GM12878 (cell line): ENCODE measurements around the gene HIC1. TPM values are rescaled to one million over a fixed set of nuclear protein-coding genes. Genes with fewer than 3 reads are reported as not detected.

ENCODE experiments used
- ATF2 ChIP-seq: IDR thresholded peaks from 2 replicates; pipeline ENCODE4 v1.6.1; 2012; ENCODE audit warnings: low read length, inconsistent platforms
- ATF3 ChIP-seq: IDR thresholded peaks from 2 replicates; pipeline ENCODE4 v1.6.1; 2011; ENCODE audit warnings: low read depth, mild to moderate bottlenecking, low read length, moderate library complexity, borderline replicate concordance; ENCODE audit errors: extremely low read depth
- CBX5 ChIP-seq: sonication (generic); IDR thresholded peaks from 2 replicates; pipeline ENCODE4 v1.6.1; 2016; ENCODE audit warnings: low read depth, moderate library complexity, mild to moderate bottlenecking, inconsistent platforms
- ETV6 ChIP-seq, 2 experiments: fragments of 450-650 bp in 1 of 2; IDR thresholded peaks in 1 of 2; conservative IDR thresholded peaks in 1 of 2; 2 replicates each; pipeline ENCODE4 v1.6.1; 2014; ENCODE audit warnings: antibody characterized with exemption in 1 of 2, borderline replicate concordance in 1 of 2, low read depth in 1 of 2, mild to moderate bottlenecking in 1 of 2, moderate library complexity in 1 of 2
- HDAC6 ChIP-seq: fragments of 200-600 bp; sonication (generic); IDR thresholded peaks from one replicate; pipeline ENCODE4 v1.8.0; 2017; ENCODE audit warnings: antibody characterized with exemption; ENCODE audit not compliant: unreplicated experiment
- HDGF ChIP-seq: fragments of 450-650 bp; IDR thresholded peaks from 2 replicates; pipeline ENCODE4 v1.6.1; 2016; ENCODE audit warnings: antibody characterized with exemption
- KDM1A ChIP-seq: fragments of 200-600 bp; sonication (generic); IDR thresholded peaks from 2 replicates; pipeline ENCODE4 v1.6.1; 2016; ENCODE audit warnings: borderline replicate concordance
- MTA2 ChIP-seq: fragments of 450-650 bp; IDR thresholded peaks from 2 replicates; pipeline ENCODE4 v1.6.1; 2016; ENCODE audit warnings: low read depth, mild to moderate bottlenecking, moderate library complexity
- MXI1 ChIP-seq: fragments of 150-350 bp; IDR thresholded peaks from 2 replicates; pipeline ENCODE4 v1.6.1; 2011; ENCODE audit warnings: low read depth, mild to moderate bottlenecking, inconsistent platforms, low read length, improper control_type of control experiment
- NBN ChIP-seq: fragments of 450-650 bp; IDR thresholded peaks from 2 replicates; pipeline ENCODE4 v1.6.1; 2016
- NFIC ChIP-seq: IDR thresholded peaks from 2 replicates; pipeline ENCODE4 v1.6.1; 2012; ENCODE audit warnings: low read depth, mild to moderate bottlenecking, inconsistent platforms, low read length, moderate library complexity
- NFYA ChIP-seq: IDR thresholded peaks from 2 replicates; pipeline ENCODE4 v1.6.1; 2011; ENCODE audit warnings: low read depth, mild to moderate bottlenecking, low read length, improper control_type of control experiment, borderline replicate concordance
- NR2C1 ChIP-seq: fragments of 450-650 bp; IDR thresholded peaks from 2 replicates; pipeline ENCODE4 v1.6.1; 2017; ENCODE audit warnings: antibody characterized with exemption, mild to moderate bottlenecking, moderate library complexity
- NRF1 ChIP-seq: conservative IDR thresholded peaks from 2 replicates; pipeline ENCODE4 v1.6.1; 2011; ENCODE audit warnings: mild to moderate bottlenecking, low read depth, low read length, improper control_type of control experiment
- POU2F2 ChIP-seq: IDR thresholded peaks from 3 replicates; pipeline ENCODE4 v1.6.1; 2011; ENCODE audit warnings: low read depth, mild to moderate bottlenecking, low read length, borderline replicate concordance
- PRDM15 ChIP-seq: fragments of 450-650 bp; formaldehyde crosslinking; IDR thresholded peaks from 2 replicates; pipeline ENCODE4 v1.4.0; 2020; ENCODE audit warnings: mild to moderate bottlenecking, moderate library complexity
- RAD51 ChIP-seq: fragments of 450-650 bp; IDR thresholded peaks from 2 replicates; pipeline ENCODE4 v1.6.1; 2016; ENCODE audit warnings: moderate library complexity, mild to moderate bottlenecking, inconsistent platforms
- RB1 ChIP-seq: fragments of 450-650 bp; formaldehyde crosslinking; IDR thresholded peaks from 2 replicates; pipeline ENCODE4 v1.6.1; 2017; ENCODE audit warnings: mild to moderate bottlenecking, borderline replicate concordance
- SMAD5 ChIP-seq: IDR thresholded peaks from 2 replicates; pipeline ENCODE4 v1.6.1; 2016; ENCODE audit warnings: antibody characterized with exemption, low read depth
- SMARCA5 ChIP-seq: fragments of 450-650 bp; IDR thresholded peaks from 2 replicates; pipeline ENCODE4 v1.6.1; 2017; ENCODE audit warnings: mild to moderate bottlenecking
- SREBF1 ChIP-seq: IDR thresholded peaks from 2 replicates; pipeline ENCODE4 v1.6.1; 2012; ENCODE audit warnings: mild to moderate bottlenecking, low read length
- SRF ChIP-seq, 2 experiments: IDR thresholded peaks; 2 replicates each; pipeline ENCODE4 v1.6.1; 2011; ENCODE audit warnings: low read depth in 2 of 2, low read length in 2 of 2, mild to moderate bottlenecking in 1 of 2, moderate library complexity in 1 of 2
- STAT3 ChIP-seq: IDR thresholded peaks from 2 replicates; pipeline ENCODE4 v1.6.1; 2011; ENCODE audit warnings: low read depth, low read length, improper control_type of control experiment
- TARDBP ChIP-seq: IDR thresholded peaks from 2 replicates; pipeline ENCODE4 v1.6.1; 2016; ENCODE audit warnings: borderline replicate concordance
- TCF12 ChIP-seq: IDR thresholded peaks from 2 replicates; pipeline ENCODE4 v1.6.1; 2011; ENCODE audit warnings: low read depth, mild to moderate bottlenecking, low read length
- WRNIP1 ChIP-seq: IDR thresholded peaks from 2 replicates; pipeline ENCODE4 v1.6.1; 2011; ENCODE audit warnings: low read depth, low read length, improper control_type of control experiment, borderline replicate concordance
- ZNF217 ChIP-seq: fragments of 450-650 bp; IDR thresholded peaks from 2 replicates; pipeline ENCODE4 v1.6.1; 2017; ENCODE audit warnings: antibody characterized with exemption, mild to moderate bottlenecking
- polyA plus RNA-seq, 11 experiments: library from polyadenylated mRNA; depleted of rRNA in 4 of 11; unstranded in 6 of 11; stranded (reverse) in 5 of 11; fragments of >200 nt; fragmentation: Nextera tagmentation in 4 of 11; fragmentation: Illumina TruSeq in 1 of 11; extraction: Ambion mirVana in 4 of 11; extraction: Trizol in 1 of 11; gene quantifications; 1 replicate in 1 of 11; 2 replicates in 10 of 11; pipeline versions ENCODE4 v1.2.1 to v1.2.3, GENCODE V29; 2011 to 2016; ENCODE audit warnings: inconsistent platforms in 2 of 11, missing spikeins in 2 of 11, low read depth in 1 of 11
- total RNA-seq, 4 experiments: library from RNA; depleted of rRNA in 3 of 4; stranded (reverse); fragments of >200 nt in 3 of 4; fragmentation: Illumina TruSeq in 1 of 4; extraction: Trizol in 1 of 4; gene quantifications; 2 replicates each; pipeline versions ENCODE4 v1.2.1 to v1.2.3, GENCODE V29; 2013 to 2021

Gene HIC1
- total and polyA plus RNA-seq, 10 of the 15 experiments (the other 5 are each of a cell fraction or from before 2014, with no cell fraction given) = 0.11 to 61.1 (median 4.9) TPM

- TF ChIP-seq ETV6 (conservative IDR thresholded peaks at IDR 0.05 in 1 of 2, IDR thresholded peaks at IDR 0.05 in 1 of 2; ENCODE audit: borderline replicate concordance in 1 of 2, low read depth in 1 of 2) (no peak), MXI1 (peak; percentile 99), SREBF1 (no peak), HDAC6 (no peak), SRF (IDR thresholded peaks at IDR 0.05; ENCODE audit: low read depth in 2 of 2, low read length in 2 of 2) (peak; percentile 97 to 100), RB1 (peak; percentile 56; the same call in 1 of the 2 replicates), TCF12 (peak; percentile 56; the same call in 1 of the 2 replicates), HDGF (no peak), MTA2 (no peak), NRF1 (peak; percentile 46; the same call in 1 of the 2 replicates), WRNIP1 (no peak), STAT3 (no peak), PRDM15 (CRISPR knock-in tag) (no peak), SMAD5 (no peak), TARDBP (peak; percentile 88), NFIC (no peak), CBX5 (0 out of 2 replicates have a peak, but pooled peaks have one; percentile 15), KDM1A (no peak), NFYA (no peak), NR2C1 (peak; percentile 64; the same call in 1 of the 2 replicates), POU2F2 (peak; percentile 59; the same call in 1 of the 3 replicates), ZNF217 (no peak), RAD51 (peak; percentile 91), ATF2 (no peak), ATF3 (0 out of 2 replicates have a peak, but pooled peaks have one; percentile 14), SMARCA5 (no peak; the same call in 1 of the 2 replicates), NBN (peak; percentile 63; the same call in 1 of the 2 replicates)
Measured at GRCh38 chr17:2029911-2030778, 24.8 kb upstream of the HIC1 start, which contains the start of gene DPH1 (continued).
